Spleen (tissue), 13 donors: ENCODE measurements around the gene OTP. TPM values are rescaled to one million over a fixed set of nuclear protein-coding genes. Genes with fewer than 3 reads are reported as not detected.

ENCODE experiments used
- DNase-seq: peaks from one replicate; pipeline ENCODE4 v3.0.0-alpha.2; 2020
- H3K27ac ChIP-seq, 8 donors: fragments of 200-600 bp; sonication (generic) in 7 of 8; 1 replicate in 4 of 8; 2 replicates in 4 of 8; pipeline versions ENCODE4 v1.5.0 to v1.8.0; 2016 to 2021; ENCODE audit warnings: inconsistent platforms in 4 of 8, mild to moderate bottlenecking in 4 of 8, moderate library complexity in 1 of 8
- H3K27me3 ChIP-seq, 7 donors: fragments of 200-600 bp; sonication (generic) in 6 of 7; replicated peaks in 1 of 7; 1 replicate in 4 of 7; 2 replicates in 3 of 7; pipeline versions ENCODE4 v1.5.0 to v1.8.0; 2016 to 2021; ENCODE audit warnings: inconsistent platforms in 3 of 7, mild to moderate bottlenecking in 1 of 7
- H3K36me3 ChIP-seq, 6 donors: fragments of 200-600 bp; sonication (generic) in 5 of 6; 1 replicate in 4 of 6; 2 replicates in 2 of 6; pipeline versions ENCODE4 v1.5.0 to v1.8.0; 2016 to 2021; ENCODE audit warnings: inconsistent platforms in 2 of 6
- H3K4me1 ChIP-seq, 6 donors: fragments of 200-600 bp; sonication (generic) in 5 of 6; 1 replicate in 3 of 6; 2 replicates in 3 of 6; pipeline versions ENCODE4 v1.5.0 to v1.8.0; 2016 to 2021; ENCODE audit warnings: inconsistent platforms in 3 of 6
- H3K4me3 ChIP-seq, 8 donors: fragments of 200-600 bp; sonication (generic) in 7 of 8; 1 replicate in 4 of 8; 2 replicates in 4 of 8; pipeline versions ENCODE4 v1.5.0 to v1.8.0; 2016 to 2021; ENCODE audit warnings: inconsistent platforms in 4 of 8, mild to moderate bottlenecking in 4 of 8, moderate library complexity in 2 of 8
- H3K9me3 ChIP-seq, 8 donors: fragments of 200-600 bp; sonication (generic) in 7 of 8; 1 replicate in 4 of 8; 2 replicates in 4 of 8; pipeline versions ENCODE4 v1.5.0 to v1.8.0; 2016 to 2021; ENCODE audit warnings: inconsistent platforms in 4 of 8
- POLR2A ChIP-seq, 3 donors: fragments of 450-650 bp; IDR thresholded peaks; one replicate each; pipeline ENCODE4 v1.5.1; 2017; ENCODE audit warnings: antibody characterized with exemption in 3 of 3, mild to moderate bottlenecking in 1 of 3
- POLR2AphosphoS5 ChIP-seq, 3 donors: sonication (generic); formaldehyde crosslinking; IDR thresholded peaks; one replicate each; pipeline ENCODE4 v1.5.1; 2017; ENCODE audit warnings: antibody characterized with exemption in 3 of 3
- WGBS, 5 donors: extraction: QIAGEN DNeasy Blood & Tissue Kit in 3 of 5; methylation state at CpG; one replicate each; pipeline versions ENCODE4 v1.1.5 to v1.1.7; 2013 to 2018; 5-methylcytosine and 5-hydroxymethylcytosine counted together
- intact Hi-C: fragments of 100-400 bp; cut with DNase I; formaldehyde crosslinking; loops from one replicate; pipeline ENCODE4 v1.15.0; 2023; ENCODE audit warnings: low total_unique reads
- long read RNA-seq, 2 donors: transcript quantifications; one replicate each; lab custom pipeline, GENCODE V29; 2026
- polyA plus RNA-seq, 3 donors: library from polyadenylated mRNA; stranded (reverse); fragments of 200-250 nt; gene quantifications; one replicate each; pipeline ENCODE4 v1.2.1, GENCODE V29; 2013
- total RNA-seq, 7 donors: library from RNA; depleted of rRNA in 3 of 7; stranded (reverse); fragments of >200 nt in 3 of 7; fragmentation: NEBNext Ultra II Directional in 4 of 7; extraction: Animal tissue kit (Norgen Biotek cat#: 25700) in 4 of 7; gene quantifications; one replicate each; pipeline versions ENCODE4 v1.1.0 to v1.2.1, GENCODE V29; 2016 to 2021
- TF ChIP-seq, protein P1 (sequence below), 11 experiments: fragments of 200-600 bp in 7 of 11; fragments of 450-650 bp in 4 of 11; sonication (generic) in 4 of 11; IDR thresholded peaks in 8 of 11; conservative IDR thresholded peaks in 3 of 11; 1 replicate in 7 of 11; 2 replicates in 4 of 11; pipeline versions ENCODE4 v1.4.0 to v1.8.0; 2016 to 2021; ENCODE audit warnings: antibody characterized with exemption in 11 of 11, inconsistent platforms in 4 of 11, mild to moderate bottlenecking in 1 of 11
- donor health status: healthy with polysubstance abuse.
- donor health status: DM: no; HTN: no; CAD: no; lungs with moderate emphysema.
- donor health status: DM: no; HTN: no; CAD: no.
- donor health status: Bipolar disorder and iron deficiency.
- donor health status: healthy.
- donor health status: DM: no; HTN: no; CAD: no.
- donor health status: DM: yes; HTN: yes; CAD: no.

The OTP gene
- total RNA-seq (not detected), polyA plus RNA-seq (not detected)
- long read RNA-seq, donor 1, result 0 reads
- long read RNA-seq, donor 2, result 0 reads

- no peaks in the 10 kb centered on the region for H3K36me3 ChIP-seq
- peak within 1 kb of the TSS in 1 of 8 donors; percentile 29 for H3K4me3 ChIP-seq
- intact Hi-C loops, result no loop called here
- WGBS, 5 donors, result 7 to 11% (median 9%) methylated on average over 24 of the region's 24 CpGs
- DNase-seq, result no peak
- peaks cover 0 to 44% (median 0%) of the 10 kb centered on the region in 8 donors for H3K9me3 ChIP-seq
- TF ChIP-seq, protein P1, sequence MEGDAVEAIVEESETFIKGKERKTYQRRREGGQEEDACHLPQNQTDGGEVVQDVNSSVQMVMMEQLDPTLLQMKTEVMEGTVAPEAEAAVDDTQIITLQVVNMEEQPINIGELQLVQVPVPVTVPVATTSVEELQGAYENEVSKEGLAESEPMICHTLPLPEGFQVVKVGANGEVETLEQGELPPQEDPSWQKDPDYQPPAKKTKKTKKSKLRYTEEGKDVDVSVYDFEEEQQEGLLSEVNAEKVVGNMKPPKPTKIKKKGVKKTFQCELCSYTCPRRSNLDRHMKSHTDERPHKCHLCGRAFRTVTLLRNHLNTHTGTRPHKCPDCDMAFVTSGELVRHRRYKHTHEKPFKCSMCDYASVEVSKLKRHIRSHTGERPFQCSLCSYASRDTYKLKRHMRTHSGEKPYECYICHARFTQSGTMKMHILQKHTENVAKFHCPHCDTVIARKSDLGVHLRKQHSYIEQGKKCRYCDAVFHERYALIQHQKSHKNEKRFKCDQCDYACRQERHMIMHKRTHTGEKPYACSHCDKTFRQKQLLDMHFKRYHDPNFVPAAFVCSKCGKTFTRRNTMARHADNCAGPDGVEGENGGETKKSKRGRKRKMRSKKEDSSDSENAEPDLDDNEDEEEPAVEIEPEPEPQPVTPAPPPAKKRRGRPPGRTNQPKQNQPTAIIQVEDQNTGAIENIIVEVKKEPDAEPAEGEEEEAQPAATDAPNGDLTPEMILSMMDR (IDR thresholded peaks at IDR 0.05 in 8 of 11, conservative IDR thresholded peaks at IDR 0.05 in 3 of 11), result no peak
- no peak for TF ChIP-seq POLR2A (IDR thresholded peaks at IDR 0.05)
- H3K4me1 ChIP-seq, result peaks cover 4 to 49% (median 26%) of the 10 kb centered on the region in 6 donors
- H3K27me3 ChIP-seq, result peaks cover 24 to 100% (median 100%) of the 10 kb centered on the region in 7 donors
- H3K27ac ChIP-seq, result no peak within 1 kb of the TSS
Observed at GRCh38 chr5:77637998-77638762, at the start of gene OTP. OTP (minus strand) TSS chr5:77638713; CDS start chr5:77638549, 164 bp downstream.

GRCh38 chr5:77683171-77683732, 44.7 kb upstream of the OTP start:
- H3K4me1 ChIP-seq, result no peaks in the 10 kb centered on the region
- intact Hi-C loops, result no loop called here
- DNase-seq, result no peak
- WGBS, 5 donors, result 90 to 95% (median 95%) methylated on average over 6 of the region's 6 CpGs
- no peak overlapping the region for H3K4me3 ChIP-seq
- H3K27me3 ChIP-seq, result no peaks in the 10 kb centered on the region
- no peak for TF ChIP-seq POLR2AphosphoS5 (IDR thresholded peaks at IDR 0.05)
- TF ChIP-seq, protein P1 (IDR thresholded peaks at IDR 0.05 in 8 of 11, conservative IDR thresholded peaks at IDR 0.05 in 3 of 11), result no peak
- no peak for TF ChIP-seq POLR2A (IDR thresholded peaks at IDR 0.05)
- H3K36me3 ChIP-seq, result peaks cover 0 to 11% (median 5%) of the 10 kb centered on the region in 6 donors
- no peak overlapping the region for H3K27ac ChIP-seq
- no peaks in the 10 kb centered on the region for H3K9me3 ChIP-seq

DNA sequence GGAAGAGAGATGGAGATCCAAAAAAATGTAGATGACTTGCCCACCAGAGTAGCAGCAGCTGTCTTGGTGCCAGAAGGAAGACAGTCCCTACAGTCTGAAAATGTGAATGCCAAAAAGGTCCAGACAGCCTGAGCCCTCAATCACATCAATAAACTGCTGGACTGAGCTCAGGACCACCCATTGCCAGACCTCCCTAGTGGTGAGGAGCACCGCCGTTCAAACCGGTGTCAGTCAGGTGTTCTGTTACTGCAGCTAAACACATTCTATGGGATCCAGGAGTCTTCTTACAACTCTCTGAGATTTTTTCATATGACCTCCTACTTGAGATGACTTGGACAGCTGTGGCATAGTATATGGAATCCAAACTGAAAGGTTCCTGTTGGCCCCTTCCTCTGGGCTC, 32.0 kb upstream of the OTP start:
- TF ChIP-seq POLR2A (IDR thresholded peaks at IDR 0.05) (no peak), POLR2AphosphoS5 (IDR thresholded peaks at IDR 0.05) (no peak)
- TF ChIP-seq, protein P1 (IDR thresholded peaks at IDR 0.05 in 8 of 11, conservative IDR thresholded peaks at IDR 0.05 in 3 of 11), result no peak
- intact Hi-C loops, result no loop called here
- no peaks in the 10 kb centered on the region for H3K36me3 ChIP-seq
- WGBS, 5 donors, result 64 to 83% (median 65%) methylated on average over 3 of the region's 3 CpGs
- peaks cover 0 to 19% (median 0%) of the 10 kb centered on the region in 7 donors for H3K27me3 ChIP-seq
- H3K4me3 ChIP-seq, result no peak overlapping the region
- peaks cover 0 to 10% (median 5%) of the 10 kb centered on the region in 8 donors for H3K9me3 ChIP-seq
- H3K4me1 ChIP-seq, result no peaks in the 10 kb centered on the region
- H3K27ac ChIP-seq, result no peak overlapping the region
- no peak for DNase-seq

GRCh38 chr5:77669677-77670076, 31.2 kb upstream of the OTP start:
- Histone ChIP-seq H3K36me3 (no peaks in the 10 kb centered on the region), H3K9me3 (peaks cover 0 to 2% (median 0%) of the 10 kb centered on the region in 8 donors), H3K4me3 (no peak overlapping the region), H3K4me1 (no peaks in the 10 kb centered on the region), H3K27me3 (peaks cover 0 to 28% (median 0%) of the 10 kb centered on the region in 7 donors), H3K27ac (no peak overlapping the region)
- intact Hi-C loops, result no loop called here
- DNase-seq, result no peak
- TF ChIP-seq POLR2A (IDR thresholded peaks at IDR 0.05), result no peak
- TF ChIP-seq, protein P1 (IDR thresholded peaks at IDR 0.05 in 8 of 11, conservative IDR thresholded peaks at IDR 0.05 in 3 of 11), result no peak
- TF ChIP-seq POLR2AphosphoS5 (IDR thresholded peaks at IDR 0.05), result no peak
- 73 to 94% (median 75%) methylated on average over 1 of the region's 1 CpG for WGBS, 5 donors
